ENCODE data around the gene MITF.

MITF gene

DNA sequence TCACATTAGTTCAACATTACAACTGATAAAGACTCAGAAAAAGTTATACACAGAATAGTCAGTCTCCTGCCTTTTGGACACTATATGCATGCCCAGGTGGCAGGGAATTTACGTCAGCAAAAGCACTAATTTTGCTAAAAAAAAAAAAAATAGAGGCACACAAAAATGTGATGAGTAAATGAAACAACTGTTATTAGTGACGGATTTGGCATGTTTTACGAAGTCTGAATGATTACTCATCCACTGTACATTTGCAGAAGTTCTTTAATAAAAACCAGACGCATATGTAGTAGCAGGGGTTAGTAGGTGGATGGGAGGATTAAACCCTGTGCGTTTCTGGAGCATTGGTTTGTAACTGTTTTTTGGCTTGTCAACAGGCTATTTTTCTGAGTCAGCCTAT is 99.0 kb downstream of the MITF start:
- H3K27ac ChIP-seq: no peak overlapping the region
- TF ChIP-seq ZFX (IDR thresholded peaks at IDR 0.05; ENCODE audit: borderline replicate concordance): no peak
- TF ChIP-seq, protein P1, sequence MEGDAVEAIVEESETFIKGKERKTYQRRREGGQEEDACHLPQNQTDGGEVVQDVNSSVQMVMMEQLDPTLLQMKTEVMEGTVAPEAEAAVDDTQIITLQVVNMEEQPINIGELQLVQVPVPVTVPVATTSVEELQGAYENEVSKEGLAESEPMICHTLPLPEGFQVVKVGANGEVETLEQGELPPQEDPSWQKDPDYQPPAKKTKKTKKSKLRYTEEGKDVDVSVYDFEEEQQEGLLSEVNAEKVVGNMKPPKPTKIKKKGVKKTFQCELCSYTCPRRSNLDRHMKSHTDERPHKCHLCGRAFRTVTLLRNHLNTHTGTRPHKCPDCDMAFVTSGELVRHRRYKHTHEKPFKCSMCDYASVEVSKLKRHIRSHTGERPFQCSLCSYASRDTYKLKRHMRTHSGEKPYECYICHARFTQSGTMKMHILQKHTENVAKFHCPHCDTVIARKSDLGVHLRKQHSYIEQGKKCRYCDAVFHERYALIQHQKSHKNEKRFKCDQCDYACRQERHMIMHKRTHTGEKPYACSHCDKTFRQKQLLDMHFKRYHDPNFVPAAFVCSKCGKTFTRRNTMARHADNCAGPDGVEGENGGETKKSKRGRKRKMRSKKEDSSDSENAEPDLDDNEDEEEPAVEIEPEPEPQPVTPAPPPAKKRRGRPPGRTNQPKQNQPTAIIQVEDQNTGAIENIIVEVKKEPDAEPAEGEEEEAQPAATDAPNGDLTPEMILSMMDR (IDR thresholded peaks at IDR 0.05): no peak

DNA sequence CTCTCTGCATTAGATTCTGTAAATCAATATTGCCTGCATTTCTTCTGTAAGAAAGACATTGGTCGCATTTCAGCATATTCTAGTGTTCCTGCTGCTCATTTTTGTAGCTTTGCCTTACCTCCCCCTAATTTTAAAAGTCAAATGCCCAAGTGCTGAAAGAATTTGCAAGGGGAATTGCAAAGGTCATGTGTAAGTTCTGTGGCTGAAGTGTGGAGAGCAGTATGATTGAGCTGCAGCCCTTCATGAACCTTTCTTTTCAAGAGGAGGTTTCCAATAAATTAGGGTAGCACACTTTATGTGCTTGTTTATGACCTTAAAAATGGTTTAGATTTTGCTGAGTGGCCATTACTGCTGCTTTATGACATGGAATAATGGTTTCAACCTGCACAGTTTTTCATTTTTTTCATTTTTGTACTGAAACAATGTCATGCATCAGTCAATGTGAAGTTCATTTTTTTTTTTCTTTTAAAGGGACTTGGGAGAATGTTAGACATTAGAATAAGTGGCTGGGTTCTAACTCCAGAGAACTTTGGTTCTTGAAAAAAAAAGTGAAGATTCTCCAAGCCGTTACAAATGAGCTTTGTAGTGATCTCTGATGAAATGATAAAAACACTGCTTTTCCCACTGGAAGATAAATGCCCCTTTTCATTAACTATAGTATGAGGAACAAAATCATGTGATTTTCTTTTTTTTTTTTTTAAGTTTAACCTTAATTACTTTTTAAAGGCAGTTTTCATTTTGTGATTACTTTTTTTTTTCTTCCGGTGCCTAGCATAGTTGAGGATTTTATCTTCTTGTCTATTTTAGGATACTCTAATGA is 99.6 kb downstream of the MITF start:
- no peak for TF ChIP-seq ZFX (IDR thresholded peaks at IDR 0.05; ENCODE audit: borderline replicate concordance)
- TF ChIP-seq, protein P1 (IDR thresholded peaks at IDR 0.05): no peak
- H3K27ac ChIP-seq: no peak overlapping the region

DNA sequence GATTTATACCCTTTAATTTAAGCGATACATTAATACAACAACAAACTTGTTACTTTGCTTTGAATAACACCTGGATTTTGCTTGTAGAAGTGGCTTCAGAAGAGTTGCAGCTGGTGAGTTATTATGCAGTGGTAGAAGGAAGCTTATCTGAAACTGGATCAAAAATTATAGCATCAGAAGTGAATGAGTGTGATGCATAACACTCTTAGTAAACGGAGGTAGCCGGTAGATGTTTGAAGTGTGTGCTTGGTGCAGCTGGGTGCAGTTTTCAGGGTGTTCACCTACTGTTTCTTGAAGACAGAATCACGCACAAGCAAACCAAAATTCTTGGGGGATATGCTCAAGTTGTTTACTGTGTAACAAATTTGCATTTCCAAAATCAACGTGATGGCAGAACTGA is 103.1 kb downstream of the MITF start:
- no peak for TF ChIP-seq ZFX (IDR thresholded peaks at IDR 0.05; ENCODE audit: borderline replicate concordance)
- TF ChIP-seq, protein P1 (IDR thresholded peaks at IDR 0.05): no peak
- H3K27ac ChIP-seq: no peak overlapping the region

DNA sequence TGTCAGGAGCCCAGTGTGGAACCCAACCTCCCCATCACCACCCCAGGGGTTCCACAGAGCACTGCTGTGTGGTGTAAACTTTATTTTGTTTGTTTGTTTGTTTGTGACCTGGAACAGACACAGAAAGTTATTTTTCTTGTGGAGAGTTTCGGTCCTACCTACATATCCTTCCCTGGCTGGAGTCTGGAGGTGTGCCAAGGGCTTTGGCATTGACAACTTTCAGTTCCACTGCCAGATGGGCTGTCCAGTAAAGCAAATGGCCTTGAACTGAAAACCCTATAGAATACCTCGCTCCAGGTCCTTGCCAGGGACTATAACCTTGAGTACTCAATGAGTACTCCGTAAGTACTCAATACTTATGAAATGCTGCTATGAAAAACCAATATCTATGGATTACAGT is 103.5 kb downstream of the MITF start:
- no peak overlapping the region for H3K27ac ChIP-seq
- no peak for TF ChIP-seq ZFX (IDR thresholded peaks at IDR 0.05; ENCODE audit: borderline replicate concordance)
- TF ChIP-seq, protein P1 (IDR thresholded peaks at IDR 0.05): no peak

DNA sequence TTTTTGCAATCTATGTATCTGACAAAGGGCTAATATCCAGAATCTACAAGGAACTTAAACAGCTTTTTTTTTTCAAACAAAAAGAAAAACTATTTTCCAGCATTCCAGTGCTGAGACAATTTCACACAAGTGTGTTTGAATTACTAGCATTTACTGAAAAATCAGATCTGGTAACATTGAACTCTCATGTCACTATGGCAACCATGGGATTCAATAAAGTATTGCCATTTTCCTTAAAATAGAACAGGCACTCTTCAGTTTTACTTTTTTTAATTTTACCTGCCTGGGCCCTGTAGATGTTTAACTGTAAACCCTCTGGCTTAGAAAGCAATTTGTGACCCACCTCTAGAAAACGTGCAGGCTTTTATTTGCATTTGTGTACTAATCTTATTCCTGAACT is 105.4 kb downstream of the MITF start:
- TF ChIP-seq ZFX (IDR thresholded peaks at IDR 0.05; ENCODE audit: borderline replicate concordance): no peak
- TF ChIP-seq, protein P1 (IDR thresholded peaks at IDR 0.05): no peak
- no peak overlapping the region for H3K27ac ChIP-seq

DNA sequence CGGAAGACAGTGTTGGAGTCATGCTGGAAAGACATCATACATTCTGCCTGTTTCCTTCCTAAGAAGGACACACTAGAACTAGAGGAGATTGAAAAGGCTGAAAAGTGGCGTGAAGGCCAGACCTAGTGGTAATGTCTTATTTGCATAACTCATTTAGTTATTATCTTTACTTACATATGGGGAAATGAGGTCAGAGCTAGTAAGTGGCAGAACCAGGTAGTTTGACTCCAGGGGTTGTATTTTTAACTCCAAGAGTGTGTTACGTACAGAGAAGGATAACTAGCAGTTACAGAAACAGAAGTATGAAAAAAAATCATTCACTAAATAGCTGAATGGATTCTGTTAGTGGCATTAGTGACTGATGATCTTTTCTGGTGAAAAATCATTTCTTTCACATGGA is 108.0 kb downstream of the MITF start:
- TF ChIP-seq, protein P1 (IDR thresholded peaks at IDR 0.05): no peak
- no peak for TF ChIP-seq ZFX (IDR thresholded peaks at IDR 0.05; ENCODE audit: borderline replicate concordance)
- no peak overlapping the region for H3K27ac ChIP-seq

DNA sequence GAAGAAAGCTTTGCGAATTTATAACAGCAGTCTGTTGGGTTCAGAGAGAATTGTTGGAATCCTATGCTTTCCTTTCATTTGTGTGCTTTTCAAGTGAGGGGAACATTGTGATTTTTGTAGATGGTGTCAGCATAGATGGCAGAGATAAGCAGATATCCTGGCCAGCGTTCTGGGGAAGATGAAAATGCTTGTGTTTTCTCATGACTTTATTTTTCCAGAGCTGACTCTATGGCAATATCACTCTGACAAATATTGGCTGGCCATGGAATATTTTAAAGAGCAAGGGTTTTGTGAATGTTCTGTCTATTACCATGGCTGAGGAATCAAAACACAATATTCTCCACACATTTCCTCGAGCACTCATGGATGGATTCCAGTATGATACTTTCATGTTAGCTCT is 108.8 kb downstream of the MITF start:
- TF ChIP-seq, protein P1 (IDR thresholded peaks at IDR 0.05): no peak
- TF ChIP-seq ZFX (IDR thresholded peaks at IDR 0.05; ENCODE audit: borderline replicate concordance): no peak
- H3K27ac ChIP-seq: no peak overlapping the region
